Measurements from ENCODE around the gene LGR6. TPM values are rescaled to one million over a fixed set of nuclear protein-coding genes. Genes with fewer than 3 reads are reported as not detected.

LGR6 gene
- polyA plus RNA-seq, 1 experiment, result not detected

- Histone ChIP-seq H3K36me3 (ENCODE audit: control insufficient read depth, insufficient read depth, low read length) (no peaks in the 10 kb centered on the region), H3K27me3 (ENCODE audit: control insufficient read depth, insufficient read depth, low read length) (peaks cover 22% of the 10 kb centered on the region), H3K4me3 (ENCODE audit: low read depth, low read length) (no peak overlapping the region)
- DNase-seq (ENCODE audit: low read depth), result no peak
- TF ChIP-seq CTCF (IDR thresholded peaks at IDR 0.05; ENCODE audit: insufficient read depth, low read depth, low read length), result no peak
- ChIA-PET CTCF (interaction anchor here (0.6 to 2.1 kb wide), 5 partner anchors 9 to 242 kb away, joined by 3 to 8 read pairs (median 3); partner anchors contain the start of gene LGR6), POLR2A (no interaction called here)
These were observed 47.9 kb downstream of the LGR6 start for GRCh38 chr1:202241376-202242079.

DNA sequence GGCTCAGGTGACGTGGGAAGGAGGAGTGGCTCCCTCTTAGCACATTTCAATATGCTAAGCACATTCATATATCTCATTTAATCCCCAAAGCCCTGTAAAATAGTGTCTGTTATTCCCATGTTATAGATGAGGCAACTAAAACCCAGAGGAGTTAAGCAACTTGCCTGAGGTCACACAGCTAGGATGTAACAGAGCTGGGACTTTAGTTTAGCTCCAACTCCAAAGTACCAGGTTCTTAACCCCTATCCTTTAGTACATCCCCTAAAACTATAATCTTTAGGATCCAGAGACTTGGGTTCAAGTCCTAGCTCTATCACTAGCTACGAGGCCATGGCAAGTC, 48.5 kb downstream of the LGR6 start:
- Histone ChIP-seq H3K36me3 (ENCODE audit: control insufficient read depth, insufficient read depth, low read length) (no peaks in the 10 kb centered on the region), H3K27me3 (ENCODE audit: control insufficient read depth, insufficient read depth, low read length) (peaks cover 23% of the 10 kb centered on the region), H3K4me3 (ENCODE audit: low read depth, low read length) (no peak overlapping the region)
- TF ChIP-seq CTCF (IDR thresholded peaks at IDR 0.05; ENCODE audit: insufficient read depth, low read depth, low read length), result no peak
- CTCF ChIA-PET, result interaction anchor here (0.6 to 2.1 kb wide), 3 partner anchors 37 to 64 kb away, joined by 3 to 8 read pairs (median 3); partner anchors contain the start of gene LGR6
- no peak for DNase-seq (ENCODE audit: low read depth)
- POLR2A ChIA-PET, result no interaction called here

- DNase-seq (ENCODE audit: low read depth), result no peak
- TF ChIP-seq CTCF (IDR thresholded peaks at IDR 0.05; ENCODE audit: insufficient read depth, low read depth, low read length), result no peak
- POLR2A ChIA-PET, result no interaction called here
These were observed 49.4 kb downstream of the LGR6 start for GRCh38 chr1:202243006-202243405.

GRCh38 chr1:202244841-202245261, 51.3 kb downstream of the LGR6 start:
- no peaks in the 10 kb centered on the region for H3K36me3 ChIP-seq (ENCODE audit: control insufficient read depth, insufficient read depth, low read length)
- no peak for DNase-seq (ENCODE audit: low read depth)
- POLR2A ChIA-PET, result no interaction called here
- H3K4me3 ChIP-seq (ENCODE audit: low read depth, low read length), result no peak overlapping the region
- CTCF ChIA-PET, result interaction anchor here (0.6 to 1.7 kb wide), 4 partner anchors 9 to 52 kb away, joined by 3 to 5 read pairs (median 4); no protein-coding TSS in a partner anchor
- no peak for TF ChIP-seq CTCF (IDR thresholded peaks at IDR 0.05; ENCODE audit: insufficient read depth, low read depth, low read length)
- H3K27me3 ChIP-seq (ENCODE audit: control insufficient read depth, insufficient read depth, low read length), result peaks cover 45% of the 10 kb centered on the region

More at GRCh38 chr1:202243006-202243405, 49.4 kb downstream of the LGR6 start:
- Histone ChIP-seq H3K27me3 (ENCODE audit: control insufficient read depth, insufficient read depth, low read length) (peaks cover 30% of the 10 kb centered on the region), H3K4me3 (ENCODE audit: low read depth, low read length) (no peak overlapping the region), H3K36me3 (ENCODE audit: control insufficient read depth, insufficient read depth, low read length) (no peaks in the 10 kb centered on the region)
- CTCF ChIA-PET, result interaction anchor here (1.2 to 2.1 kb wide), 3 partner anchors 50 to 88 kb away, joined by 3 to 8 read pairs (median 6); partner anchors contain the start of gene LGR6

DNA sequence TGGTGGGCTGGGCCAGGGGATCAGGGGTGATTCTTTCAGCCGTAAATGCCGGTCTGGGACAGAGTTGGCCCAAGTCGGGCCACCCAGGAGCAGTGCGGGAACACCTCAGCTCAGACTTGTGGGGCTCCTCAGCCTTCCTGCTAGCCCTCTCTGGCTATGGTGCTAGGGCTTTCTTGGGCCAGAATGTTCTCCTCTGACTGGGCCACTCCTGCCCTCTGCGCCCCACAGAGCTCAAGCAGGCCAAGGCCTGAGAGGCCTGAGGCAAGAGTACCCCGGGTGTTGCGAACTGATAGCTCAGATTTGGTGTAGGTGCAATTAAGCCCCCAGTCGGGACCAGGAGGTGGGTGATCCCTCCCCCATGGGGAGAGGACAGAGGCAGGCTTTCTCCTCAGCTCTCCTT, 51.8 kb downstream of the LGR6 start:
- ChIA-PET CTCF (interaction anchor here (0.9 to 3.3 kb wide), 5 partner anchors 8 to 53 kb away, joined by 3 to 17 read pairs (median 4); no protein-coding TSS in a partner anchor), POLR2A (no interaction called here)
- no peak for TF ChIP-seq CTCF (IDR thresholded peaks at IDR 0.05; ENCODE audit: insufficient read depth, low read depth, low read length)
- Histone ChIP-seq H3K36me3 (ENCODE audit: control insufficient read depth, insufficient read depth, low read length) (no peaks in the 10 kb centered on the region), H3K4me3 (ENCODE audit: low read depth, low read length) (no peak overlapping the region), H3K27me3 (ENCODE audit: control insufficient read depth, insufficient read depth, low read length) (peaks cover 47% of the 10 kb centered on the region)
- DNase-seq (ENCODE audit: low read depth), result no peak

Data from BJ (cell line).